ENCODE measurements around the gene NUS1. TPM values are rescaled to one million over a fixed set of nuclear protein-coding genes. Genes with fewer than 3 reads are reported as not detected.
A peak's percentile ranks its signal among the peaks of the same experiment; 100 is the strongest.
"Not testable (repeated sequence)": the region's sequence is repeated elsewhere in the genome, so short reads cannot be mapped to it uniquely, and the experiment has no call there.

NUS1 gene
- total and polyA plus RNA-seq, 2 of the 13 experiments (the other 11 are each of a cell fraction or from before 2014, with no cell fraction given), result 18.3 to 18.6 TPM

DNA sequence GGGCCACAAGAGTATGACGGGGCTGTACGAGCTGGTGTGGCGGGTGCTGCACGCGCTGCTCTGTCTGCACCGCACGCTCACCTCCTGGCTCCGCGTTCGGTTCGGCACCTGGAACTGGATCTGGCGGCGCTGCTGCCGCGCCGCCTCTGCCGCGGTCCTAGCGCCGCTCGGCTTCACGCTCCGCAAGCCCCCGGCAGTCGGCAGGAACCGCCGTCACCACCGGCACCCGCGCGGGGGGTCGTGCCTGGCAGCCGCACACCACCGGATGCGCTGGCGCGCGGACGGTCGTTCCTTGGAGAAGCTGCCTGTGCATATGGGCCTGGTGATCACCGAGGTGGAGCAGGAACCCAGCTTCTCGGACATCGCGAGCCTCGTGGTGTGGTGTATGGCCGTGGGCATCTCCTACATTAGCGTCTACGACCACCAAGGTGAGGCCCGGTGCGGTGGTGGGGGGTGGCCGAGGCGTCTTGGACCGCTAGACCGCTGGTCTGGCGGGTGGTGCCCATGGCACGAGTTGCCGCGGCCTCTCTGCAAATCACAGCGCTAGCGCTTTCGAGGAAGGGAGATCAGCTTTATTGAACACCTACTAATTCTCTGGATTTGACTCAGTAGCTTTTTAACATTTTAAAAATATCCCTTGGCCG is 511 bp downstream of the NUS1 start:
- Histone ChIP-seq H3K79me2 (ENCODE audit: insufficient read depth, low read length) (peaks cover 57% of the 10 kb centered on the region), H4K20me1 (ENCODE audit: insufficient read depth, low read length) (peaks cover 37% of the 10 kb centered on the region), H3K4me3 (replicated peaks in 1 of 3; ENCODE audit: insufficient read depth in 1 of 3, low read depth in 2 of 3, low read length in 3 of 3) (peak overlapping the region; percentile 86 to 93 (median 88)), H3K36me3 (replicated peaks in 1 of 2; ENCODE audit: control insufficient read depth in 1 of 2, insufficient read depth in 2 of 2, low read length in 2 of 2) (peaks cover 0 to 15% of the 10 kb centered on the region in 2 experiments; a peak in 1 of 5 replicates), H3K27ac (ENCODE audit: extremely low read length, insufficient read depth, low read length) (peak overlapping the region; percentile 51), H3K4me2 (ENCODE audit: low read depth, low read length) (peak overlapping the region; percentile 98), H3K9ac (ENCODE audit: insufficient read depth, low read depth, low read length) (peak overlapping the region; percentile 84), H3K4me1 (ENCODE audit: insufficient read depth, low read length) (peaks cover 61% of the 10 kb centered on the region)
- DNase-seq (ENCODE audit: low spot score); FAIRE-seq; CTCF ChIA-PET (ENCODE audit: low intra/inter-chr PET ratio, low total read pairs); H3K27me3 ChIP-seq (ENCODE audit: control insufficient read depth in 1 of 2, insufficient read depth in 2 of 2, low read length in 2 of 2); H2AFZ ChIP-seq (ENCODE audit: low read length); H3K9me3 ChIP-seq (ENCODE audit: low read length); in situ Hi-C loops (cut with HindIII; ENCODE audit: extremely low pct_ligation_motif_present, low pct_unique_long_range_greater_than_20kb); BruUV-seq (replicated peaks); POLR2A ChIA-PET; TF ChIP-seq HNF4G, MAZ (IDR thresholded peaks at IDR 0.05; ENCODE audit: borderline replicate concordance, low read depth, low read length): not testable (repeated sequence)
- intact Hi-C loops (cut with micrococcal nuclease; ENCODE audit: unreplicated experiment), result loop anchor here (1.0 to 5.0 kb wide), 4 partner anchors 73 to 1423 kb away; partner anchors contain the start of genes GOPC and TSPYL4
- WGBS (ENCODE audit: low lambda C conversion rate), result 0% methylated on average over 10 of the region's 62 CpGs
- peak; percentile 75 for ATAC-seq
- TF ChIP-seq KDM5A (IDR thresholded peaks at IDR 0.05; ENCODE audit: borderline replicate concordance, low read length), result peak; percentile 75
- TF ChIP-seq SMAD1 (CRISPR knock-in tag; IDR thresholded peaks at IDR 0.05; ENCODE audit: borderline replicate concordance, low read depth), result 0 out of 2 replicates have a peak, but pooled peaks have one; percentile 5
- 0 out of 2 replicates have a peak, but pooled peaks have one; percentile 3 for TF ChIP-seq HNF4G (CRISPR knock-in tag; IDR thresholded peaks at IDR 0.05; ENCODE audit: borderline replicate concordance, low read depth)
- TF ChIP-seq ZNF768 (CRISPR knock-in tag; IDR thresholded peaks at IDR 0.05), result 0 out of 2 replicates have a peak, but pooled peaks have one; percentile 27
- peak; percentile 13 for TF ChIP-seq TEAD3 (CRISPR knock-in tag; optimal IDR thresholded peaks at IDR 0.05; ENCODE audit: borderline replicate concordance)
- TF ChIP-seq, protein P1, sequence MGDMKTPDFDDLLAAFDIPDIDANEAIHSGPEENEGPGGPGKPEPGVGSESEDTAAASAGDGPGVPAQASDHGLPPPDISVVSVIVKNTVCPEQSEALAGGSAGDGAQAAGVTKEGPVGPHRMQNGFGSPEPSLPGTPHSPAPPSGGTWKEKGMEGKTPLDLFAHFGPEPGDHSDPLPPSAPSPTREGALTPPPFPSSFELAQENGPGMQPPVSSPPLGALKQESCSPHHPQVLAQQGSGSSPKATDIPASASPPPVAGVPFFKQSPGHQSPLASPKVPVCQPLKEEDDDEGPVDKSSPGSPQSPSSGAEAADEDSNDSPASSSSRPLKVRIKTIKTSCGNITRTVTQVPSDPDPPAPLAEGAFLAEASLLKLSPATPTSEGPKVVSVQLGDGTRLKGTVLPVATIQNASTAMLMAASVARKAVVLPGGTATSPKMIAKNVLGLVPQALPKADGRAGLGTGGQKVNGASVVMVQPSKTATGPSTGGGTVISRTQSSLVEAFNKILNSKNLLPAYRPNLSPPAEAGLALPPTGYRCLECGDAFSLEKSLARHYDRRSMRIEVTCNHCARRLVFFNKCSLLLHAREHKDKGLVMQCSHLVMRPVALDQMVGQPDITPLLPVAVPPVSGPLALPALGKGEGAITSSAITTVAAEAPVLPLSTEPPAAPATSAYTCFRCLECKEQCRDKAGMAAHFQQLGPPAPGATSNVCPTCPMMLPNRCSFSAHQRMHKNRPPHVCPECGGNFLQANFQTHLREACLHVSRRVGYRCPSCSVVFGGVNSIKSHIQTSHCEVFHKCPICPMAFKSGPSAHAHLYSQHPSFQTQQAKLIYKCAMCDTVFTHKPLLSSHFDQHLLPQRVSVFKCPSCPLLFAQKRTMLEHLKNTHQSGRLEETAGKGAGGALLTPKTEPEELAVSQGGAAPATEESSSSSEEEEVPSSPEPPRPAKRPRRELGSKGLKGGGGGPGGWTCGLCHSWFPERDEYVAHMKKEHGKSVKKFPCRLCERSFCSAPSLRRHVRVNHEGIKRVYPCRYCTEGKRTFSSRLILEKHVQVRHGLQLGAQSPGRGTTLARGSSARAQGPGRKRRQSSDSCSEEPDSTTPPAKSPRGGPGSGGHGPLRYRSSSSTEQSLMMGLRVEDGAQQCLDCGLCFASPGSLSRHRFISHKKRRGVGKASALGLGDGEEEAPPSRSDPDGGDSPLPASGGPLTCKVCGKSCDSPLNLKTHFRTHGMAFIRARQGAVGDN (CRISPR knock-in tag; IDR thresholded peaks at IDR 0.05), result peak; percentile 44; the same call in 1 of the 2 replicates
- TF ChIP-seq ZFY (CRISPR knock-in tag; IDR thresholded peaks at IDR 0.05), result peak; percentile 67
- TF ChIP-seq AGO2 (optimal IDR thresholded peaks at IDR 0.05; ENCODE audit: low read depth, low read length), result peak; percentile 53
- peak; percentile 46; the same call in 1 of the 2 replicates for TF ChIP-seq ARID2 (CRISPR knock-in tag; IDR thresholded peaks at IDR 0.05; ENCODE audit: borderline replicate concordance)
- TF ChIP-seq ZNF670 (CRISPR knock-in tag; IDR thresholded peaks at IDR 0.05; ENCODE audit: borderline replicate concordance), result 0 out of 2 replicates have a peak, but pooled peaks have one; percentile 31
- peak; percentile 77 for TF ChIP-seq RBFOX2 (IDR thresholded peaks at IDR 0.05; ENCODE audit: low read depth, low read length)
- peak; percentile 9; the same call in 1 of the 2 replicates for TF ChIP-seq TBX2 (CRISPR knock-in tag; IDR thresholded peaks at IDR 0.05; ENCODE audit: borderline replicate concordance)
- TF ChIP-seq ZNF816 (CRISPR knock-in tag; IDR thresholded peaks at IDR 0.05; ENCODE audit: borderline replicate concordance), result peak; percentile 55
- 0 out of 2 replicates have a peak, but pooled peaks have one; percentile 34 for TF ChIP-seq ARHGAP35 (CRISPR knock-in tag; IDR thresholded peaks at IDR 0.05; ENCODE audit: borderline replicate concordance)
- TF ChIP-seq ELF4 (CRISPR knock-in tag; IDR thresholded peaks at IDR 0.05; ENCODE audit: borderline replicate concordance), result 0 out of 2 replicates have a peak, but pooled peaks have one; percentile 48
- TF ChIP-seq MAZ (CRISPR knock-in tag; IDR thresholded peaks at IDR 0.05; ENCODE audit: low read depth), result peak; percentile 13; the same call in 1 of the 2 replicates

Data from HepG2 (cell line).